Testis (tissue), 3 donors: ENCODE results near the gene GADD45GIP1. TPM values are rescaled to one million over a fixed set of nuclear protein-coding genes. Genes with fewer than 3 reads are reported as not detected.
A peak's percentile ranks its signal among the peaks of the same experiment; 100 is the strongest.
"Not testable (repeated sequence)": the region's sequence is repeated elsewhere in the genome, so short reads cannot be mapped to it uniquely, and the experiment has no call there.

ENCODE experiments used
- DNase-seq: peaks from one replicate; pipeline ENCODE4 v3.0.0-alpha.2; 2019
- H3K27ac ChIP-seq, 2 donors: fragments of 200-600 bp; sonication (generic); one replicate each; pipeline ENCODE4 v1.5.1; 2019
- H3K27me3 ChIP-seq: fragments of 200-600 bp; sonication (generic); one replicate; pipeline ENCODE4 v1.5.1; 2019
- H3K36me3 ChIP-seq: fragments of 200-600 bp; sonication (generic); one replicate; pipeline ENCODE4 v1.5.1; 2017; ENCODE audit warnings: low read depth; ENCODE audit errors: missing control alignments
- H3K4me1 ChIP-seq: fragments of 200-600 bp; sonication (generic); one replicate; pipeline ENCODE4 v1.5.1; 2019
- H3K4me3 ChIP-seq, 2 donors: fragments of 200-600 bp; sonication (generic); one replicate each; pipeline ENCODE4 v1.5.1; 2017 to 2019
- H3K9me3 ChIP-seq: fragments of 200-600 bp; sonication (generic); one replicate; pipeline ENCODE4 v1.5.1; 2017
- CTCF ChIP-seq, 3 experiments: fragments of 450-650 bp in 2 of 3; fragments of 200-600 bp in 1 of 3; sonication (generic) in 1 of 3; IDR thresholded peaks; one replicate each; pipeline ENCODE4 v1.5.1; 2016 to 2019; ENCODE audit warnings: antibody characterized with exemption in 3 of 3, mild to moderate bottlenecking in 2 of 3, moderate library complexity in 1 of 3
- POLR2A ChIP-seq: fragments of 450-650 bp; IDR thresholded peaks from one replicate; pipeline ENCODE4 v1.6.1; 2017; ENCODE audit warnings: antibody characterized with exemption, mild to moderate bottlenecking, moderate library complexity
- WGBS, 2 donors: methylation state at CpG; one replicate each; pipeline ENCODE4 v1.1.5; 2018; 5-methylcytosine and 5-hydroxymethylcytosine counted together
- intact Hi-C: fragments of 100-400 bp; cut with DNase I; formaldehyde crosslinking; loops from one replicate; pipeline ENCODE4 v1.15.1; 2023; ENCODE audit warnings: low total_unique reads
- polyA plus RNA-seq: library from polyadenylated mRNA; stranded (reverse); fragments of 350-450 nt; fragmentation: Illumina TruSeq; extraction: RNeasy Lipid Tissue Mini Kit (QIAGEN cat#74804); gene quantifications from one replicate; pipeline ENCODE4 v1.2.3, GENCODE V29; 2014; ENCODE audit warnings: low read depth, low replicate concordance; ENCODE audit not compliant: insufficient read depth
- total RNA-seq, 2 donors: library from RNA; depleted of rRNA; stranded (reverse); fragments of >200 nt; gene quantifications; one replicate each; pipeline ENCODE4 v1.2.3, GENCODE V29; 2016

Gene GADD45GIP1
- total and polyA plus RNA-seq, 3 donors from 2014 or later: 21.6 to 39.8 (median 32.2) TPM

DNA sequence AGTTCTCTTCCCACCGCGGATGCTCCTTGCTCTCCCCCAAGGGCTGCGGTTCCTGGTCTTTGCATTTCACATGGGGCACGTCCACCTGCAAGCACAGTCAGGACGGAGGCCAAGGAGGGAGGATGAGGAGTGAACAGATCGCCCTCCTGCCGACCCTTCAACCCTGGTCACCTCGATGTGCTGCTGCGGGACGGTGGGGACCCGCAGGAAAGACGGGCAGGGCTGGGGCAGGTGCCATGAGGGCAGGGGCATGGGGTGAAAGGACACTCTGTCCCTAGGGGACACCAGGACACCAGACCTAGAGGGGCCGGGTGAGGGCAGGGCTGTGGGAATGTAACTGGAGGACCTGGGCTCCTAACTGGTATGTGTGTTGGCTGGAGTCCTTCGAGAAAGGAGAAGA is 38.8 kb downstream of the GADD45GIP1 start:
- no peaks in the 10 kb centered on the region for H3K36me3 ChIP-seq

DNA sequence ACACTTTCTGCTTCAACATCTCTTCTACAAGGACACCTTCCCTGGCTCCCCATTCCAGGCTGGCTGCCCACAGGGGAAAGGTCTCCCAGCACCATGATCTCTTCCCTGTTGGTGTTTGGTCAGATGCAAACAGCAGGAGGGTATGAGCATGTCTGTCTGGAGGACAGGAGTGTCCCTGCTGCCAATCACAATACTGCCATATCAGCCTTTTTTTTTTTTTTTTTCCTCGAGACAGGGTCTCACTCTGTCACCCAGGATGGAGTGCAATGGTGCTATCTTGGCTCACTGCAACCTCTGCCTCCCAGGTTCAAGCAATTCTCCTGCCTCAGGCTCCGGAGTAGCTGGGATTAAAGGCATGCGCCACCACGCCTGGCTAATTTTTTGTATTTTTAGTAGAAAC is 41.2 kb downstream of the GADD45GIP1 start:
- H3K9me3 ChIP-seq, H3K27me3 ChIP-seq, intact Hi-C loops, H3K4me3 ChIP-seq, DNase-seq, H3K27ac ChIP-seq, H3K36me3 ChIP-seq: not testable (repeated sequence)
- H3K4me1 ChIP-seq: peaks cover 19% of the 10 kb centered on the region
- WGBS, 2 donors: 88% methylated on average over 3 to 4 of the region's 4 CpGs

More for the DNA sequence above, 38.8 kb downstream of the GADD45GIP1 start:
- 74 to 78% methylated on average over 14 of the region's 14 CpGs for WGBS, 2 donors
- no peak overlapping the region for H3K27ac ChIP-seq
- H3K4me3 ChIP-seq: peak overlapping the region; percentile 15 to 52
- TF ChIP-seq POLR2A: no peak
- intact Hi-C loops: no loop called here
- no peaks in the 10 kb centered on the region for H3K9me3 ChIP-seq
- H3K4me1 ChIP-seq: peaks cover 9% of the 10 kb centered on the region
- DNase-seq: no peak
- no peaks in the 10 kb centered on the region for H3K27me3 ChIP-seq

DNA sequence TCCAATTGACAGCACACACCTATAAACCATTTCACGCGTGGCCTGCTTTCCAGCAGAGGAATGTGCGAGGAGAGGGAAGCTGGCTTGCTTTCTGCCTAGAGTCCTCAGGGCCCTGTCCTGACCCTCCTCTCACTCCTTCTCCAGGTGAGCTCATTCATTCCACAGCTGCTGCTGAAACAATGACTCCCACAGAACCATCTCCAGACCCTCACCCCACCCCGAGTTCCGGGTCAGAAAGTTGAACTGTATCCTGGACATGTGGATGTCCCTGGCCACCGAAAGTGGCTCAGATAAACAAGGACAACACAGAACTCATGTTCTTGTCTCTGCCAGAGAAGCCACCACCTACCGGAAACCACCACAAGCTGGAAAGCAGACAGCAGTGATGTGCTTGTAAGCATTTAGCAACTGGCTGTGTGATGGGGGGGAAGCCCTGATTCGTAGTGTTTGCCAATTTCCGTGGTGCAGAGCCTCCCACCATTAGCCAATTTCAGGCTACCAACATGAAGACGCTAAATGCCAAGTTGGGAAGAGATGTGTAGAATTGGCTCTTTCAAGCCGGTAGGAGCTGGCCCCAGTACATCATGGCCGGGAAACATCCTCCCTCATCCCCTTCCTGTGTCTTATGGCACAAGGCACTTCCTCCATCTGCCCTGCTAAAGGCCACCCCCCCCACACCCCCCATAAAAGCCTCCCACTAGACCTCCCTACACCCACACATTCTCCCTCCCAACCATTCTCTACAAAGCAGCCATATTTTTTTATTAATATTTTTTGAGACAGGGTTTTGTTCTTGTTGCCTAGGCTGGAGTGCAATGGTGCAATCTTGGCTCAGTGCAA is 43.0 kb downstream of the GADD45GIP1 start:
- Histone ChIP-seq H3K27ac (peak overlapping the region in 1 of 2 donors; percentile 74), H3K4me1 (peaks cover 15% of the 10 kb centered on the region), H3K36me3 (no peaks in the 10 kb centered on the region), H3K4me3 (no peak overlapping the region), H3K9me3 (no peaks in the 10 kb centered on the region), H3K27me3 (no peaks in the 10 kb centered on the region)
- intact Hi-C loops: no loop called here
- no peak for DNase-seq
- TF ChIP-seq POLR2A: no peak
- TF ChIP-seq CTCF (IDR thresholded peaks at IDR 0.05): no peak
- 64 to 73% methylated on average over 9 to 12 of the region's 12 CpGs for WGBS, 2 donors

- WGBS, 2 donors: 19 to 38% methylated on average over 16 to 22 of the region's 22 CpGs
- no peaks in the 10 kb centered on the region for H3K36me3 ChIP-seq
- H3K27me3 ChIP-seq: no peaks in the 10 kb centered on the region
- H3K4me3 ChIP-seq: no peak overlapping the region
- peak; percentile 77 for DNase-seq
- H3K4me1 ChIP-seq: peaks cover 15% of the 10 kb centered on the region
- peak overlapping the region; percentile 37 to 74 for H3K27ac ChIP-seq
- no peak for TF ChIP-seq CTCF (IDR thresholded peaks at IDR 0.05)
- no peak for TF ChIP-seq POLR2A
- intact Hi-C loops: no loop called here
- no peaks in the 10 kb centered on the region for H3K9me3 ChIP-seq
These were observed 43.9 kb downstream of the GADD45GIP1 start for GRCh38 chr19:12913011-12913561.

DNA sequence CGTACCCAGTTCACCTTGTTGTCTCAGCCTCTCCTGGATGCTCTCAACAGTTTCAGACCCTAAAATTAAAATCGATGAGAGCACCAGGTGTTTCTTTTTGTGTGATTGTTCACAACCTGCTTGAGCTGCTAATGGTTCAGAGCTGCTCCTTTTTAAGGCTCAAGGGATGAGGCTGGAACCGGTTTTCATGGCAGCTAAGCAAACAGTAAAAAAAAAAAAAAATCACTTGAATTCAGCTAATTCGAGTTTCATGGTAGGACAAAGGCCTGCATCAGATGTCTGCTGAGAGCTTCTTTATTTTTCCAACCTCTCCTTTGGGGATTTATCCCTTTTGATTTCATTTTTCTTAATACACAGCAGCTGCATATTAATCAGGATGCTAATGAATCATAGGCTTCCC is 44.5 kb downstream of the GADD45GIP1 start:
- no peak for DNase-seq
- no peaks in the 10 kb centered on the region for H3K9me3 ChIP-seq
- WGBS, 2 donors: 52 to 58% methylated on average over 4 of the region's 4 CpGs
- no peak overlapping the region for H3K4me3 ChIP-seq
- peaks cover 15% of the 10 kb centered on the region for H3K4me1 ChIP-seq
- no peaks in the 10 kb centered on the region for H3K36me3 ChIP-seq
- intact Hi-C loops: no loop called here
- TF ChIP-seq POLR2A: no peak
- TF ChIP-seq CTCF (IDR thresholded peaks at IDR 0.05): no peak
- peak overlapping the region; percentile 37 to 50 for H3K27ac ChIP-seq
- no peaks in the 10 kb centered on the region for H3K27me3 ChIP-seq
